Stimulated activated CD8-positive, alpha-beta memory T cell treated with anti-CD3 and anti-CD28 coated beads, Interleukin-15, amount 100 ng/mL, for 4 hours (primary cell): ENCODE measurements around the gene FNDC3B.

Experiments used
- DNase-seq, 2 donors: peaks; one replicate each; pipeline ENCODE4 v3.0.0-alpha.2; 2020; ENCODE audit warnings: low read depth in 2 of 2

The FNDC3B gene

GRCh38 chr3:172332256-172333041, 293.1 kb downstream of the FNDC3B start:
- peak; percentile 9 to 43 for DNase-seq

GRCh38 chr3:172333042-172333377, 293.6 kb downstream of the FNDC3B start:
- DNase-seq, result no peak

- DNase-seq, result no peak
These were observed 294.5 kb downstream of the FNDC3B start for GRCh38 chr3:172333692-172334457.

- DNase-seq, result no peak
These were observed 295.4 kb downstream of the FNDC3B start for GRCh38 chr3:172334671-172335207.

- no peak for DNase-seq
These were observed 300.5 kb downstream of the FNDC3B start for GRCh38 chr3:172339892-172340291.

- DNase-seq, result no peak
These were observed 301.2 kb downstream of the FNDC3B start for GRCh38 chr3:172340583-172340982.

- no peak for DNase-seq
These were observed 302.2 kb downstream of the FNDC3B start for GRCh38 chr3:172341482-172342059.

- DNase-seq, result no peak
These were observed 302.8 kb downstream of the FNDC3B start for GRCh38 chr3:172342097-172342659.

GRCh38 chr3:172343117-172343516, 303.7 kb downstream of the FNDC3B start:
- DNase-seq, result no peak

- no peak for DNase-seq
These were observed 304.6 kb downstream of the FNDC3B start for GRCh38 chr3:172343979-172344378.

- DNase-seq, result no peak
These were observed 306.8 kb downstream of the FNDC3B start for GRCh38 chr3:172346161-172346560.

GRCh38 chr3:172347895-172348679, 308.7 kb downstream of the FNDC3B start:
- DNase-seq, result no peak

- DNase-seq, result no peak
These were observed 312.6 kb downstream of the FNDC3B start for GRCh38 chr3:172351895-172352466.

- DNase-seq, result no peak
These were observed 313.4 kb downstream of the FNDC3B start for GRCh38 chr3:172352786-172353185.

GRCh38 chr3:172354931-172355499, 315.6 kb downstream of the FNDC3B start:
- DNase-seq, result no peak

GRCh38 chr3:172355836-172356235, 316.5 kb downstream of the FNDC3B start:
- no peak for DNase-seq

GRCh38 chr3:172356427-172356826, 317.0 kb downstream of the FNDC3B start:
- no peak for DNase-seq

GRCh38 chr3:172357850-172358754, 318.7 kb downstream of the FNDC3B start:
- no peak for DNase-seq

GRCh38 chr3:172359231-172359630, 319.9 kb downstream of the FNDC3B start:
- no peak for DNase-seq

- no peak for DNase-seq
These were observed 320.6 kb downstream of the FNDC3B start for GRCh38 chr3:172359996-172360395.
